Measurements from ENCODE around the gene RAB32.

GRCh38 chr6:146545581-146545980 lies 1.9 kb downstream of the RAB32 start:
- TF ChIP-seq CTCF (IDR thresholded peaks at IDR 0.05) (no peak), POLR2AphosphoS5 (IDR thresholded peaks at IDR 0.05) (no peak)

Measured in prostate gland (tissue), 2 donors.